ENCODE data around the gene ARHGEF12. TPM values are rescaled to one million over a fixed set of nuclear protein-coding genes. Genes with fewer than 3 reads are reported as not detected.

The ARHGEF12 gene
- total and polyA plus RNA-seq, 2 donors (not counting 1 experiment from before 2014, with no cell fraction given) = 2.0 to 21.6 TPM

DNA sequence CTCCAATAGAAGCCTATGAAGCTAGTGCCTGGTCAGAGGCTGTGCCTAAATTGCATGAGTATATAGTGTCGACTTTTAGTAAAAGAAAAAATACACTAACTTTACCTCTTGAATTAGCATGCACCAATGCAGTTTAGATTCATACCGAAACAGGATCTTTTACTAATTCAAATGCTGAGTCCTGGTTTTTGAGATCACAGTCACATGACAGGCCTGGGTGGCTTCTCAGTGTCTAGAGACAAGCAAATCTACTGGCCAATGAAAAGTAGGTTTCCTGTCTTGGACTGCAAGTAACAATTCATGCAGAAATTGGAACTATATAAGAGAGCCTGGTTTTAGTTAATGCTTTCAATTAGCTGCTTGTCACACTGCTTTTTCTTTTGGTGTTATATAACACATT is 7.2 kb downstream of the ARHGEF12 start:
- Histone ChIP-seq H3K4me2 (replicated peaks; ENCODE audit: low read depth, low read length, poor library complexity, severe bottlenecking) (peak overlapping the region; percentile 63), H3K9ac (ENCODE audit: low read length) (no peak overlapping the region), H3K27ac (ENCODE audit: low read length in 2 of 2) (no peak overlapping the region), H3K27me3 (replicated peaks in 1 of 4; ENCODE audit: control extremely low read depth in 1 of 4, control insufficient read depth in 3 of 4, insufficient read depth in 4 of 4, low read length in 3 of 4) (peaks cover 10 to 74% (median 49%) of the 10 kb centered on the region in 4 experiments), H2AFZ (ENCODE audit: insufficient read depth, low read depth, low read length, poor library complexity, severe bottlenecking) (no peak overlapping the region), H3K36me3 (replicated peaks in 1 of 2; ENCODE audit: control extremely low read depth in 1 of 2, control insufficient read depth in 1 of 2, extremely low read depth in 1 of 2, insufficient read depth in 2 of 2, low read length in 1 of 2) (no peaks in the 10 kb centered on the region), H3K4me3 (ENCODE audit: control extremely low read depth in 1 of 5, extremely low read depth in 1 of 5, insufficient read depth in 1 of 5, low read depth in 2 of 5, low read length in 4 of 5) (no peak overlapping the region), H4K20me1 (ENCODE audit: control insufficient read depth, insufficient read depth, low read length, poor library complexity, severe bottlenecking) (peaks cover 93% of the 10 kb centered on the region), H3K9me3 (ENCODE audit: control extremely low read depth in 1 of 3, control insufficient read depth in 2 of 3, insufficient read depth in 1 of 3, low read length in 2 of 3) (peaks cover 4 to 6% (median 5%) of the 10 kb centered on the region in 3 donors), H3K79me2 (ENCODE audit: control insufficient read depth, insufficient read depth, low read length) (peaks cover 44% of the 10 kb centered on the region), H3K4me1 (ENCODE audit: control insufficient read depth in 2 of 2, insufficient read depth in 2 of 2, low read length in 2 of 2) (peaks cover 21 to 58% of the 10 kb centered on the region in 2 donors)
- intact Hi-C loops (cut with micrococcal nuclease) = no loop called here
- no CpG with 5 or more reads among the region's 2 CpGs for WGBS (ENCODE audit: insufficient coverage)
- H3K4me3 Mint-ChIP-seq = no peak overlapping the region
- ChIA-PET POLR2A (no interaction called here), CTCF (no interaction called here)
- H3K9me3 Mint-ChIP-seq (ENCODE audit: insufficient read depth) = no peaks in the 10 kb centered on the region
- no peak for TF ChIP-seq EZH2 (IDR thresholded peaks at IDR 0.05; ENCODE audit: borderline replicate concordance, insufficient read depth, low read depth, low read length, poor library complexity, severe bottlenecking)
- TF ChIP-seq, protein P1, sequence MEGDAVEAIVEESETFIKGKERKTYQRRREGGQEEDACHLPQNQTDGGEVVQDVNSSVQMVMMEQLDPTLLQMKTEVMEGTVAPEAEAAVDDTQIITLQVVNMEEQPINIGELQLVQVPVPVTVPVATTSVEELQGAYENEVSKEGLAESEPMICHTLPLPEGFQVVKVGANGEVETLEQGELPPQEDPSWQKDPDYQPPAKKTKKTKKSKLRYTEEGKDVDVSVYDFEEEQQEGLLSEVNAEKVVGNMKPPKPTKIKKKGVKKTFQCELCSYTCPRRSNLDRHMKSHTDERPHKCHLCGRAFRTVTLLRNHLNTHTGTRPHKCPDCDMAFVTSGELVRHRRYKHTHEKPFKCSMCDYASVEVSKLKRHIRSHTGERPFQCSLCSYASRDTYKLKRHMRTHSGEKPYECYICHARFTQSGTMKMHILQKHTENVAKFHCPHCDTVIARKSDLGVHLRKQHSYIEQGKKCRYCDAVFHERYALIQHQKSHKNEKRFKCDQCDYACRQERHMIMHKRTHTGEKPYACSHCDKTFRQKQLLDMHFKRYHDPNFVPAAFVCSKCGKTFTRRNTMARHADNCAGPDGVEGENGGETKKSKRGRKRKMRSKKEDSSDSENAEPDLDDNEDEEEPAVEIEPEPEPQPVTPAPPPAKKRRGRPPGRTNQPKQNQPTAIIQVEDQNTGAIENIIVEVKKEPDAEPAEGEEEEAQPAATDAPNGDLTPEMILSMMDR (IDR thresholded peaks at IDR 0.05) = no peak
- no peak overlapping the region for H3K27ac Mint-ChIP-seq
- H3K4me1 Mint-ChIP-seq = peaks cover 36% of the 10 kb centered on the region
- peaks cover 62% of the 10 kb centered on the region for H3K27me3 Mint-ChIP-seq
- ATAC-seq (ENCODE audit: low read depth) (peak; percentile 34), DNase-seq (peak; percentile 58)

DNA sequence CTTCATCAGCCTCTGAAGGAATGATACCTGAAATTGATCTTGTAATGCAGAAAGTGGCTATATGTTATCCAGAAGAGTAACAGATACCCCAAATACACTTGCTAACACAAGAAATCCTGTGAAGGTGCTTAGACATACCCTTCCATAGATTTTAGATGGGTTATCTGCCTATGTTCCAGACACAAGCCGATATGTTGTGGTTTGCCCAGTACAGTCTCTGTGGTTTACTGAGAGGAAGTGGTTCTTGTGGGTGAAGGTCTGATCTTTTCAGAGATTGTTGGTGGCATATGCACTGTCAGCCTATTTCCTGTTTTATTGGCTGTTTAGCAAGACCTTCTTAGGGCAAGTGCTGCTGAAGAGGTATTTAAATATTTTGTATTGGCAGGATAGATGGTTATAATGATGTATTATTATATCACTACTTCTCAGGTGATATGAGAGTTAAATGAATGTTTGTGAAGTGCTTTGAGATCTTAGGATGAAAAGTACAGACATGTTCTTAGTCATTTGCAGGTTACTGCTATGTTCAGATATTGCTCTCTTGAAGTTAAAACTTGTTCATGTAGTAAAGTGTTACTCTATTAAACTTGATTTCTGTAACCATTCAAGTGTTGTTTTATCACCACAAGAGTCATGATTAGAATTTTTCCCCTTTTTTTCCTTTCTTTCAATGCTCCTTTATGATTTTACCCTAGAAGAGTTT is 8.2 kb downstream of the ARHGEF12 start:
- ChIA-PET POLR2A (no interaction called here), CTCF (no interaction called here)
- Mint-ChIP-seq H3K27ac (peak overlapping the region; percentile 56), H3K9me3 (ENCODE audit: insufficient read depth) (no peaks in the 10 kb centered on the region), H3K4me3 (peak overlapping the region; percentile 48), H3K4me1 (peaks cover 33% of the 10 kb centered on the region), H3K27me3 (peaks cover 63% of the 10 kb centered on the region)
- Histone ChIP-seq H3K9me3 (ENCODE audit: control extremely low read depth in 1 of 3, control insufficient read depth in 2 of 3, insufficient read depth in 1 of 3, low read length in 2 of 3) (peaks cover 3 to 5% (median 4%) of the 10 kb centered on the region in 3 donors), H3K4me2 (replicated peaks; ENCODE audit: low read depth, low read length, poor library complexity, severe bottlenecking) (peak overlapping the region; percentile 63), H4K20me1 (ENCODE audit: control insufficient read depth, insufficient read depth, low read length, poor library complexity, severe bottlenecking) (peaks cover 94% of the 10 kb centered on the region), H3K36me3 (replicated peaks in 1 of 2; ENCODE audit: control extremely low read depth in 1 of 2, control insufficient read depth in 1 of 2, extremely low read depth in 1 of 2, insufficient read depth in 2 of 2, low read length in 1 of 2) (no peaks in the 10 kb centered on the region), H3K79me2 (ENCODE audit: control insufficient read depth, insufficient read depth, low read length) (peaks cover 44% of the 10 kb centered on the region), H2AFZ (ENCODE audit: insufficient read depth, low read depth, low read length, poor library complexity, severe bottlenecking) (no peak overlapping the region), H3K4me1 (ENCODE audit: control insufficient read depth in 2 of 2, insufficient read depth in 2 of 2, low read length in 2 of 2) (peaks cover 21 to 51% of the 10 kb centered on the region in 2 donors), H3K4me3 (ENCODE audit: control extremely low read depth in 1 of 5, extremely low read depth in 1 of 5, insufficient read depth in 1 of 5, low read depth in 2 of 5, low read length in 4 of 5) (no peak overlapping the region), H3K27me3 (replicated peaks in 1 of 4; ENCODE audit: control extremely low read depth in 1 of 4, control insufficient read depth in 3 of 4, insufficient read depth in 4 of 4, low read length in 3 of 4) (peaks cover 10 to 68% (median 44%) of the 10 kb centered on the region in 4 experiments), H3K9ac (ENCODE audit: low read length) (no peak overlapping the region), H3K27ac (ENCODE audit: low read length in 2 of 2) (no peak overlapping the region)
- intact Hi-C loops (cut with micrococcal nuclease) = no loop called here
- TF ChIP-seq EZH2 (IDR thresholded peaks at IDR 0.05; ENCODE audit: borderline replicate concordance, insufficient read depth, low read depth, low read length, poor library complexity, severe bottlenecking) = no peak
- TF ChIP-seq, protein P1 (IDR thresholded peaks at IDR 0.05) = no peak
- 0% methylated on average over 1 of the region's 1 CpG for WGBS (ENCODE audit: insufficient coverage)
- ATAC-seq (ENCODE audit: low read depth) (peak; percentile 84), DNase-seq (peak; percentile 81)
